MCF 10A (cell line): ENCODE data around the gene PRKRA. TPM values are rescaled to one million over a fixed set of nuclear protein-coding genes. Genes with fewer than 3 reads are reported as not detected.
A peak's percentile ranks its signal among the peaks of the same experiment; 100 is the strongest.

Experiments
- Bru-seq: library from RNA; stranded (reverse); fragments of 400-500 nt; gene quantifications from one replicate; lab custom pipeline; 2021; lab: Mats Ljungman, UMichigan
- BruChase-seq, 2 experiments: library from RNA; stranded (reverse); fragments of 400-500 nt; gene quantifications; one replicate each; lab custom pipeline; 2021; lab: Mats Ljungman, UMichigan
- BruUV-seq: library from RNA; stranded (reverse); fragments of 400-500 nt; replicated peaks from 2 replicates; lab custom pipeline; 2021; lab: Mats Ljungman, UMichigan
- CTCF ChIA-PET: fragments of 300-600 bp; sonication (Branson Sonifier 250); formaldehyde crosslinking; extraction: SDS; loops from one replicate; lab custom pipeline; 2021; ENCODE audit warnings: antibody characterized with exemption, inconsistent platforms; lab: Yijun Ruan, JAX
- POLR2A ChIA-PET: fragments of 300-600, 350-650 bp; sonication (Branson Sonifier 250); formaldehyde crosslinking; extraction: SDS; loops from one replicate; lab custom pipeline; 2020; ENCODE audit warnings: antibody characterized with exemption, inconsistent platforms; lab: Yijun Ruan, JAX
- DNase-seq: peaks from one replicate; pipeline ENCODE4 v3.0.0-alpha.2; 2018; ENCODE audit not compliant: unreplicated experiment
- H3K27ac Mint-ChIP-seq: one replicate; pipeline ENCODE4 v1.8.0; 2022; ENCODE audit warnings: mild to moderate bottlenecking, low read depth, mixed read lengths; ENCODE audit not compliant: unreplicated experiment
- H3K27me3 Mint-ChIP-seq: one replicate; pipeline ENCODE4 v1.8.0; 2022; ENCODE audit warnings: mixed read lengths; ENCODE audit not compliant: insufficient read depth, unreplicated experiment
- H3K36me3 Mint-ChIP-seq: one replicate; pipeline ENCODE4 v1.8.0; 2022; ENCODE audit warnings: mild to moderate bottlenecking, moderate library complexity, mixed read lengths; ENCODE audit not compliant: insufficient read depth, unreplicated experiment
- H3K4me1 Mint-ChIP-seq: one replicate; pipeline ENCODE4 v1.8.0; 2022; ENCODE audit warnings: mixed read lengths; ENCODE audit not compliant: insufficient read depth, unreplicated experiment
- H3K4me3 Mint-ChIP-seq: one replicate; pipeline ENCODE4 v1.8.0; 2022; ENCODE audit warnings: mild to moderate bottlenecking, moderate library complexity, mixed read lengths; ENCODE audit not compliant: unreplicated experiment
- H3K9me3 Mint-ChIP-seq: one replicate; pipeline ENCODE4 v1.8.0; 2022; ENCODE audit warnings: mixed read lengths; ENCODE audit not compliant: unreplicated experiment
- intact Hi-C: fragments of 100-400 bp; cut with micrococcal nuclease; formaldehyde crosslinking; loops from 2 replicates; pipeline ENCODE4 v1.14.1; 2022
- long read RNA-seq: library from polyadenylated mRNA; stranded (forward); transcript quantifications from one replicate; pipeline ENCODE4 v2.0.0, GENCODE V29; 2022
- total RNA-seq: library from RNA; stranded (reverse); gene quantifications from 2 replicates; pipeline ENCODE4 v1.2.3, GENCODE V29; 2022
- TF ChIP-seq, protein P1 (sequence below): fragments of 200-600 bp; IDR thresholded peaks from one replicate; pipeline ENCODE4 v1.8.0; 2022; ENCODE audit warnings: antibody characterized with exemption, mild to moderate bottlenecking; ENCODE audit not compliant: unreplicated experiment

Gene PRKRA
- total RNA-seq = 51.4 and 58.9 TPM in 2 replicates
- Bru-seq, nascent RNA = percentile 88 among the genes with signal in this experiment
- percentile 87 among the genes with signal in this experiment for BruChase-seq, experiment 1, labeled RNA remaining after a 6-hour chase
- BruChase-seq, experiment 2, labeled RNA remaining after a 2-hour chase = percentile 90 among the genes with signal in this experiment
- long read RNA-seq, transcript PRKRA-203 (7 exons, 1,344 nt) = minor isoform, 10 of 247 reads
- long read RNA-seq, transcript PRKRA-201 (8 exons, 1,826 nt) = major isoform, 195 of 247 reads
- long read RNA-seq, partial matches to known transcripts = 12 of 247 reads
- long read RNA-seq, other reads (novel, unspliced or antisense) = 26 of 247 reads

DNA sequence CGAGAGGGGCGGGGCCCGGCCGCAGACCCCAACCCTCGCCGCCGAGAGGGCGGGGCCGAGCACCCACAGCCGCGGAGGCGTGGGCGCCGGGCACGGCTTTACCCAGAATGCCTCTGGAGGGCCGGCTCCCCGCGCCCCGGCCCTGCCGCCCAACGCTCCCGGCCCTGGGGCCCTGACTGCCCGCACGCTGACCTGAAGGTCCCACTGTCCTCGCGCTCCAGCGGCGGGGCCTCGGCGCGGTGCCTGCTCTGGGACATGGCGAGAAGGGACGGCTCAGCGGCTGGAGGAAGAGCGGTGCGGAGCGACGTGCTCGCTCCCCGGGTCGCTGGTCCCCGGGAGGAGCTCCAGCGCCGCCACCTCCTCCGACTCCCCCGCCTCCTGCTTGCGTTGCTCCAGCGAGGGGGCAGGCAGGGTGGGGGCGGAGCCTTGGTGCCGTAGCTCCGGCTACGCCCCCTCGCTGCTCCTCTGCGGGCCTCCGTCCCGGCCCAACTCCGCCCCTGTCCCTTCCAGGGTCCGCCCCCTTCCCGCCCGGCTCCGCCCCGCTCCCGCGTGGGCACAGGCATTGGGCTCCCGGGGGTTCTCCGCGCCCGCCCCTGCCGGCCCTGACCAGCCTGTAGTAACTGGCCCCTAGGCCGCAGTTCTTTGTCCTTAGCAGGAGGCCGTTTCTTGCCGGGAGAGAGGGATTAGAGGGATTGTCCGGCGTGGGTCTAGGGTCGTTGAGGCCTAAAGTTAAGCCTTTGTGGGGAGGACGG is at the start of gene PRKRA, which contains the start of gene PJVK:
TSS of gene PRKRA (minus strand) at position 402 of the 752 bp plus-strand sequence. CDS start at position 257, 145 bp downstream.
TSS of gene PJVK (plus strand) at position 605 of the 752 bp plus-strand sequence. CDS start 2,032 bp downstream, outside the sequence.
- Mint-ChIP-seq H3K36me3 (peaks cover 32% of the 10 kb centered on the region), H3K4me3 (peak within 1 kb of the TSS; percentile 88), H3K4me1 (peaks cover 11% of the 10 kb centered on the region), H3K27ac (peak within 1 kb of the TSS; percentile 100), H3K27me3 (no peaks in the 10 kb centered on the region), H3K9me3 (no peaks in the 10 kb centered on the region)
- TF ChIP-seq, protein P1, sequence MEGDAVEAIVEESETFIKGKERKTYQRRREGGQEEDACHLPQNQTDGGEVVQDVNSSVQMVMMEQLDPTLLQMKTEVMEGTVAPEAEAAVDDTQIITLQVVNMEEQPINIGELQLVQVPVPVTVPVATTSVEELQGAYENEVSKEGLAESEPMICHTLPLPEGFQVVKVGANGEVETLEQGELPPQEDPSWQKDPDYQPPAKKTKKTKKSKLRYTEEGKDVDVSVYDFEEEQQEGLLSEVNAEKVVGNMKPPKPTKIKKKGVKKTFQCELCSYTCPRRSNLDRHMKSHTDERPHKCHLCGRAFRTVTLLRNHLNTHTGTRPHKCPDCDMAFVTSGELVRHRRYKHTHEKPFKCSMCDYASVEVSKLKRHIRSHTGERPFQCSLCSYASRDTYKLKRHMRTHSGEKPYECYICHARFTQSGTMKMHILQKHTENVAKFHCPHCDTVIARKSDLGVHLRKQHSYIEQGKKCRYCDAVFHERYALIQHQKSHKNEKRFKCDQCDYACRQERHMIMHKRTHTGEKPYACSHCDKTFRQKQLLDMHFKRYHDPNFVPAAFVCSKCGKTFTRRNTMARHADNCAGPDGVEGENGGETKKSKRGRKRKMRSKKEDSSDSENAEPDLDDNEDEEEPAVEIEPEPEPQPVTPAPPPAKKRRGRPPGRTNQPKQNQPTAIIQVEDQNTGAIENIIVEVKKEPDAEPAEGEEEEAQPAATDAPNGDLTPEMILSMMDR = no peak
- intact Hi-C loops = loop anchor here (1.0 kb wide), 2 partner anchors 28 to 72 kb away; no protein-coding TSS in a partner anchor
- ChIA-PET CTCF (interaction anchor here (1.2 to 3.3 kb wide), 2 partner anchors 32 to 339 kb away, joined by 6 to 23 read pairs; partner anchors contain the start of gene RBM45), POLR2A (interaction anchor here (0.5 to 4.1 kb wide), 29 partner anchors 10 to 1059 kb away, joined by 3 to 76 read pairs (median 5); partner anchors contain the start of genes AGPS, FKBP7, OSBPL6 and PLEKHA3)
- peak; percentile 95 for DNase-seq
- BruUV-seq = no TSS peak

DNA sequence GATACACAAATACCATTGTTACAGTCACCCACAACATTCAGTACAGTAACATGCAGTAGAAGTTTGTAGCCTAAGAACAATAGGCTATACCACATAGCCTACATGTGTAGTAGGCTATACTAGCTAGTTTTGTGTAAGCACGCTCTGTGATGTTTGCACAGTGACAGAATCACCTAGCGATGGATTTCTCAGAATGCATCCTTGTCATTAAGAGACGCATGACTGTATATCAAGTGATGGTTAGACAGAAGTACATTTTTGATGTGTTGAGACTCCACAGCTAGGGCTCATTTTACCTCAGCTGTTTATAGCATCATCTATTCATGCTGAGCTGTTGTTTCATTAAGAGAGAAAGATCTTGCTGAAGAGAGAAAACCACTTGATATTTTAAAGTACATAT is 48.7 kb upstream of the PRKRA start:
- POLR2A ChIA-PET = interaction anchor here (2.1 kb wide), 1 partner anchor 23 kb away, joined by 6 read pairs; no protein-coding TSS in a partner anchor
- BruUV-seq = no TSS peak
- Mint-ChIP-seq H3K4me3 (no peak overlapping the region), H3K27ac (no peak overlapping the region), H3K4me1 (no peaks in the 10 kb centered on the region), H3K9me3 (no peaks in the 10 kb centered on the region), H3K36me3 (peaks cover 95% of the 10 kb centered on the region), H3K27me3 (no peaks in the 10 kb centered on the region)
- intact Hi-C loops = no loop called here
- CTCF ChIA-PET = interaction anchor here (0.8 kb wide), 1 partner anchor 24 kb away, joined by 3 read pairs; no protein-coding TSS in a partner anchor
- TF ChIP-seq, protein P1 = no peak
- no peak for DNase-seq

DNA sequence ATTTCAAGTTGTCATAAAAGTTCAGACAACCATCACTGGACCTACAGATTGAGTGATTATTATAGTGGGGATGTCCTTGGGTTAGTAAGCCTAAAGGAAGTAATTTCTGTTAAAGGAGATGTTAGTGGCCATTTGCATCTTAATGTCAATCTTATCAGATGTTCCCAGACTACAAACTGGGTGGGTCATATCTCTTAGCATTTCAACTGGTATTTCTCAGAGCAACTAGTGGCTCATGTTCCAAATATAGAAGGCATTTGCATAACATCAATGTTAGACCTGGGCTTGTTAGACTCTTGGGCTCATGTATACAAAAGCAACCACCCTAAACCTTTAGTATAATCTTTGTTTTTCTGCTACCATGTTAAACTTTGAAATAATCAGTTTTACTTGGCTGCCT is 47.2 kb upstream of the PRKRA start:
- Mint-ChIP-seq H3K36me3 (peaks cover 94% of the 10 kb centered on the region), H3K4me3 (no peak overlapping the region), H3K9me3 (no peaks in the 10 kb centered on the region), H3K27me3 (no peaks in the 10 kb centered on the region), H3K4me1 (no peaks in the 10 kb centered on the region), H3K27ac (no peak overlapping the region)
- no peak for DNase-seq
- BruUV-seq = no TSS peak
- TF ChIP-seq, protein P1 = no peak
- intact Hi-C loops = no loop called here
- ChIA-PET CTCF (no interaction called here), POLR2A (interaction anchor here (0.7 to 2.1 kb wide), 2 partner anchors 25 to 973 kb away, joined by 3 to 6 read pairs; no protein-coding TSS in a partner anchor)
